Fibroblast of mammary gland (primary cell): ENCODE data around the gene F12.

Experiments
- DNase-seq: peaks from one replicate; pipeline ENCODE4 v3.0.0-alpha.2; 2010; ENCODE audit warnings: low read depth
- H3K4me3 ChIP-seq: 2 replicates; pipeline ENCODE4 v1.5.1; 2011; ENCODE audit warnings: low read depth, mild to moderate bottlenecking, low read length, moderate library complexity; ENCODE audit not compliant: control insufficient read depth
- TF ChIP-seq, protein P1 (sequence below): conservative IDR thresholded peaks from 2 replicates; pipeline ENCODE4 v1.5.1; 2011; ENCODE audit warnings: low read depth, low read length, inconsistent platforms; ENCODE audit not compliant: control insufficient read depth, insufficient read depth

Gene F12

DNA sequence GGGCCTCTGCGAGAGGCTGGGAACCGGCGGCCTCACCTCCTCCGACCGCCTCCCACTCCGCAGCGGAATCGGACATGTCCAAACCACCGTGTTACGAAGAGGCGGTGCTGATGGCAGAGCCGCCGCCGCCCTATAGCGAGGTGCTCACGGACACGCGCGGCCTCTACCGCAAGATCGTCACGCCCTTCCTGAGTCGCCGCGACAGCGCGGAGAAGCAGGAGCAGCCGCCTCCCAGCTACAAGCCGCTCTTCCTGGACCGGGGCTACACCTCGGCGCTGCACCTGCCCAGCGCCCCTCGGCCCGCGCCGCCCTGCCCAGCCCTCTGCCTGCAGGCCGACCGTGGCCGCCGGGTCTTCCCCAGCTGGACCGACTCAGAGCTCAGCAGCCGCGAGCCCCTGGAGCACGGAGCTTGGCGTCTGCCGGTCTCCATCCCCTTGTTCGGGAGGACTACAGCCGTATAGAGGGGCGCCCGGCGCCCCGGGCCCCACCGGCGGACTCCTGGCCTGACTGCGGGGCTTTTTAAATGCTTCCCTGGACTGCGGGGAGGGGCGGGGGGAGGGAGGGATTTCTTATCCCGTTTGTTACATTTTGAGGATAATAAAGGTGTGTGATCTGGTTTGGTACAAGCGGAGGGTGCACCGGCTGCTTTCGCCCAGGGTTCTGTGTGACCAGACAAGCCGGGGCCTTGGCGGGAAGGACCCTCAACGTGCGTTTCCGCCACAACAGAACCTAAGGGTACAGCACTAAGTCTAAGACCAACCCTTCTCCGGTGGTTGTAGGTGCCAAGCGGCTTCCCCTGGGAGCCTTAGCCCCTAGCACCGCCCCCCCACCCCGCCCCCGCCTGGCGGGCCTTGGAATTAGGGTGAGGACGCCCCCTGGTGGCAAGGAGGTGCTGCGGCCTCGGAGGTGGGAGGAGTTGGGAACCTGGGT lies 46.6 kb upstream of the F12 start:
- TF ChIP-seq, protein P1, sequence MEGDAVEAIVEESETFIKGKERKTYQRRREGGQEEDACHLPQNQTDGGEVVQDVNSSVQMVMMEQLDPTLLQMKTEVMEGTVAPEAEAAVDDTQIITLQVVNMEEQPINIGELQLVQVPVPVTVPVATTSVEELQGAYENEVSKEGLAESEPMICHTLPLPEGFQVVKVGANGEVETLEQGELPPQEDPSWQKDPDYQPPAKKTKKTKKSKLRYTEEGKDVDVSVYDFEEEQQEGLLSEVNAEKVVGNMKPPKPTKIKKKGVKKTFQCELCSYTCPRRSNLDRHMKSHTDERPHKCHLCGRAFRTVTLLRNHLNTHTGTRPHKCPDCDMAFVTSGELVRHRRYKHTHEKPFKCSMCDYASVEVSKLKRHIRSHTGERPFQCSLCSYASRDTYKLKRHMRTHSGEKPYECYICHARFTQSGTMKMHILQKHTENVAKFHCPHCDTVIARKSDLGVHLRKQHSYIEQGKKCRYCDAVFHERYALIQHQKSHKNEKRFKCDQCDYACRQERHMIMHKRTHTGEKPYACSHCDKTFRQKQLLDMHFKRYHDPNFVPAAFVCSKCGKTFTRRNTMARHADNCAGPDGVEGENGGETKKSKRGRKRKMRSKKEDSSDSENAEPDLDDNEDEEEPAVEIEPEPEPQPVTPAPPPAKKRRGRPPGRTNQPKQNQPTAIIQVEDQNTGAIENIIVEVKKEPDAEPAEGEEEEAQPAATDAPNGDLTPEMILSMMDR: peak; percentile 79
- DNase-seq: peak; percentile 87
- peak overlapping the region; percentile 6 for H3K4me3 ChIP-seq

- H3K4me3 ChIP-seq: peak overlapping the region; percentile 27
- DNase-seq: peak; percentile 49
- TF ChIP-seq, protein P1: no peak
Observed at GRCh38 chr5:177455036-177455660, 45.8 kb upstream of the F12 start.

GRCh38 chr5:177454397-177455035 lies 45.2 kb upstream of the F12 start:
- DNase-seq: peak; percentile 84
- TF ChIP-seq, protein P1: peak; percentile 42
- peak overlapping the region; percentile 27 for H3K4me3 ChIP-seq

DNA sequence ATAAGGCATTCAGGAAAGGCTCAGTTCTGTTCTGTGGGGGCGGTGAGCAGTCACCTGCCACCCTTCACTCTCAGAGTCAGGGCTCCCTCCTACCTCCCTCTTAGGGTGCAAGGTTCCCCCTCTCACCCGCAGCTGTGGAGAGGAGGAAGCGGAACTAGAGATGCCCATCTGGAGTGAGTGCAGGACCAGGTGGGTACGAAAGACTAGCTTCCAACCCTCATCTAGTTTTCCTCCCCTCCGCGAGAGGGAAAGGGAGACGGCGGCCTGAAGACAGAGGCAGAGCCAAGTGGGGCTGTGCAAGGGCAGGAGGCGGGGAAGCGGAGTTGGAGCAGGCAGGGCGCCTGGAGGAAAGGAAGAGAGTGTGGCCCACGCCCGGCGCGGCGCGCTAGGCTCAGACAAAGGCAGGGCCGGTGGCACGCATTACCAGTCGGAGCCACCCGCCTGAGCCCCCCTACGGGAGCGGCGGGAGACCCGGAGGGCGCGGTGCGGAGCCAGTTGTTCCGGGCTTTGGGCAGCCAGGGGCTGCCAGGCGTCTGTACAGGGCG lies 44.6 kb upstream of the F12 start:
- DNase-seq: no peak
- TF ChIP-seq, protein P1: no peak
- H3K4me3 ChIP-seq: no peak overlapping the region

DNA sequence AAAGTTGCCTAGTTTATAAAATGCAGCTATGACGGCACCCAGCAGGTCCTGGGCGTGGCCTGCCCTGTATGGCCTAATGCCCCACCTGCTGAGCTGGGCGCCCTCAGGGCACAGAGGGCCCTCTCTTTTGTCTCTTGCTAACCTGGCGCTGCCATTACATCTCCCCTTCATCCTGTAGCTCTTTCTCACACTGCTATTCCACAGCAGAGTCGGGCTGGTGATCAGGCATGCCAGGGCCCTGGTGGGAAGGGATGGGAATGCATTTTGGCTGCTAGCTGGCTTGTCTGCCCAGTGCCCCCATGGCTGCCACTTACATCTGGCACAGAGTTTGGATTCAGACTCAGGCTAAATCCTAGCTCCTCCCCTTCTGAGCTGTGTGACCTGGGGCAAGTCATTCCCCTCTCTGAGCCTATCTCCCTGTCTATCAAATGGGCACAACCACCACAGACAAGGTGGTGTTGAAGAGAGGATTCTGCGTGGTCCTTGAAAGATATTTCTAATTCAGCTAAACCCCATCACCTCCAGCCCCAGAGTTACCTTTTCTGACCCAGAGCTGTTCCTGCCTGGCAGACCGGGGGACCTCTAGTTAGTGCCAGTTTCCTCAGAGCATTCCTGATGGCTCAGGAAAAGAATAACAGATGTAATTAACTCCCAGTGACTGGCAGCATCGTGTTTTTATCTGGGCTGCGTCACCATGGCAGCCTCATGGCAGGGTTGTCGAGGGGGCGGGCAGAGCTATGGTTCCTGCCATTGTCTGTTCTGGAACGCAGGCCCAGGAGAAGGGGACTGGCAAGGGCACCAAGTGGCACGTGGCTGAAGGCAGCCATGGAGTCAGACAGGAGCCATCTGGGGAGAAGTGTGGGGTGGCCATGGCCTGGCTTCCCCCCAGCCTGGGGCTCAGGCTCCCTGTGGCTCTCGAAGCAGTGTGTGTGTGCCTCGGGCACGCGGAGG lies 43.6 kb upstream of the F12 start:
- H3K4me3 ChIP-seq: no peak overlapping the region
- no peak for DNase-seq
- TF ChIP-seq, protein P1: no peak
